ENCODE results near the gene GPR68.

DNA sequence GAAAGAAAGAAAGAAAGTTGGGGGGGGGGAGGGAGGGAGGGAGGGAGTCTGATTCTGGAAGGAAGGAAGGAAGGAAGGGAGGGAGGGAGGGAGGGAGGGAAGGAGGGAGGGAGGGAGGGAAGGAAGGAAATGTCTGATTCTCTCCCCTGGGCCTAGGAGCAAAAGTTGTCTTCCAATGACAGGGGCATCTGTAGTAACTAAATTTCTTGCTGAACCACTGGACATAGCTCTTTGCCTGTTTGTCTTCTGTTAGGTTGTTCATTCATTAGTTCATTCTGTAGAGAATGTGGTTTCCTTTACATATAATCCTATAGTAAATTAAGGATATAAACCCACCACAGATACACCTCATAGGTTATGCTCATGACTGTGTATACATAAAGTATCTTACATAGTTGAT, 59.9 kb downstream of the GPR68 start:
- TF ChIP-seq, protein P1, sequence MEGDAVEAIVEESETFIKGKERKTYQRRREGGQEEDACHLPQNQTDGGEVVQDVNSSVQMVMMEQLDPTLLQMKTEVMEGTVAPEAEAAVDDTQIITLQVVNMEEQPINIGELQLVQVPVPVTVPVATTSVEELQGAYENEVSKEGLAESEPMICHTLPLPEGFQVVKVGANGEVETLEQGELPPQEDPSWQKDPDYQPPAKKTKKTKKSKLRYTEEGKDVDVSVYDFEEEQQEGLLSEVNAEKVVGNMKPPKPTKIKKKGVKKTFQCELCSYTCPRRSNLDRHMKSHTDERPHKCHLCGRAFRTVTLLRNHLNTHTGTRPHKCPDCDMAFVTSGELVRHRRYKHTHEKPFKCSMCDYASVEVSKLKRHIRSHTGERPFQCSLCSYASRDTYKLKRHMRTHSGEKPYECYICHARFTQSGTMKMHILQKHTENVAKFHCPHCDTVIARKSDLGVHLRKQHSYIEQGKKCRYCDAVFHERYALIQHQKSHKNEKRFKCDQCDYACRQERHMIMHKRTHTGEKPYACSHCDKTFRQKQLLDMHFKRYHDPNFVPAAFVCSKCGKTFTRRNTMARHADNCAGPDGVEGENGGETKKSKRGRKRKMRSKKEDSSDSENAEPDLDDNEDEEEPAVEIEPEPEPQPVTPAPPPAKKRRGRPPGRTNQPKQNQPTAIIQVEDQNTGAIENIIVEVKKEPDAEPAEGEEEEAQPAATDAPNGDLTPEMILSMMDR (IDR thresholded peaks at IDR 0.05): no peak
- no peak for TF ChIP-seq POLR2A (IDR thresholded peaks at IDR 0.05)

Data from body of pancreas (tissue), 4 donors.